GM13976 (cell line): ENCODE results near the gene TSTD1.
"Not testable (repeated sequence)": the region's sequence is repeated elsewhere in the genome, so short reads cannot be mapped to it uniquely, and the experiment has no call there.

ENCODE experiments used
- DNase-seq: peaks from one replicate; pipeline ENCODE4 v3.0.0; 2012; ENCODE audit warnings: low spot score
- CTCF ChIP-seq: IDR thresholded peaks from 2 replicates; pipeline ENCODE4 v1.5.1; 2012; ENCODE audit warnings: borderline replicate concordance, mild to moderate bottlenecking; ENCODE audit not compliant: insufficient read depth; ENCODE audit errors: extremely low read depth, missing control alignments, control extremely low read depth
- in situ Hi-C: fragments of 300-500 bp; cut with MboI; formaldehyde crosslinking; loops from one replicate; pipeline ENCODE4 v1.12.0; 2022; ENCODE audit warnings: low sequenced_read_pairs, mixed read lengths, inconsistent platforms; ENCODE audit not compliant: unreplicated experiment

The TSTD1 gene

GRCh38 chr1:161021165-161021969, 17.4 kb downstream of the TSTD1 start:
- DNase-seq, result peak; percentile 95
- in situ Hi-C loops, result no loop called here
- TF ChIP-seq CTCF, result no peak

GRCh38 chr1:161020509-161021164, 18.1 kb downstream of the TSTD1 start, which contains the start of gene F11R:
TSS of gene F11R (minus strand) at chr1:161021152. CDS start at chr1:161021073, 79 bp downstream.
- TF ChIP-seq CTCF, result no peak
- in situ Hi-C loops, result no loop called here
- DNase-seq, result peak; percentile 73

GRCh38 chr1:161019751-161020495, 18.8 kb downstream of the TSTD1 start:
- no peak for TF ChIP-seq CTCF
- DNase-seq, result peak; percentile 40
- in situ Hi-C loops, result no loop called here

GRCh38 chr1:161019111-161019660, 19.6 kb downstream of the TSTD1 start:
- in situ Hi-C loops, DNase-seq: not testable (repeated sequence)

GRCh38 chr1:161018631-161018930, 20.2 kb downstream of the TSTD1 start:
- TF ChIP-seq CTCF, result no peak
- DNase-seq, result no peak
- in situ Hi-C loops, result no loop called here

- no peak for DNase-seq
- in situ Hi-C loops, result no loop called here
- TF ChIP-seq CTCF, result no peak
Measured at GRCh38 chr1:161017756-161018630, 20.8 kb downstream of the TSTD1 start.

GRCh38 chr1:161017181-161017580, 21.6 kb downstream of the TSTD1 start:
- in situ Hi-C loops, DNase-seq: not testable (repeated sequence)

GRCh38 chr1:161016683-161017082, 22.1 kb downstream of the TSTD1 start:
- DNase-seq, in situ Hi-C loops: not testable (repeated sequence)
